HFFc6 (cell line): Measurements from ENCODE around the gene UVRAG. TPM values are rescaled to one million over a fixed set of nuclear protein-coding genes. Genes with fewer than 3 reads are reported as not detected.

ENCODE experiments used
- DNase-seq: peaks from one replicate; pipeline ENCODE4 v3.0.0-alpha.2; 2018
- H3K27ac Mint-ChIP-seq: 2 replicates; pipeline ENCODE4 v1.8.0; 2020; ENCODE audit warnings: mild to moderate bottlenecking, mixed read lengths
- H3K27me3 Mint-ChIP-seq: 2 replicates; pipeline ENCODE4 v1.8.0; 2021; ENCODE audit warnings: mild to moderate bottlenecking, moderate library complexity, mixed read lengths; ENCODE audit not compliant: insufficient read depth
- H3K36me3 Mint-ChIP-seq: 2 replicates; pipeline ENCODE4 v1.8.0; 2021; ENCODE audit warnings: low read depth, mixed read lengths
- H3K4me1 Mint-ChIP-seq: 2 replicates; pipeline ENCODE4 v1.8.0; 2020; ENCODE audit warnings: low read depth, mixed read lengths
- H3K4me3 Mint-ChIP-seq: 2 replicates; pipeline ENCODE4 v1.8.0; 2020; ENCODE audit warnings: mild to moderate bottlenecking, moderate library complexity, mixed read lengths
- H3K9me3 Mint-ChIP-seq: 2 replicates; pipeline ENCODE4 v1.8.0; 2020; ENCODE audit warnings: mild to moderate bottlenecking, mixed read lengths
- long read RNA-seq: library from polyadenylated mRNA; unstranded; transcript quantifications from one replicate; pipeline ENCODE4 v2.0.0, GENCODE V29; 2019
- total RNA-seq, 6 experiments: library from RNA; stranded (reverse); fragmentation: NEBNext Ultra II Directional; extraction: Animal tissue kit (Norgen Biotek cat#: 25700); gene quantifications; 2 replicates in 1 of 6; 3 replicates in 5 of 6; pipeline ENCODE4 v1.2.3, GENCODE V29; 2021
- TF ChIP-seq, protein P1 (sequence below): fragments of 200-600 bp; sonication (generic); IDR thresholded peaks from 2 replicates; pipeline ENCODE4 v1.5.0; 2021; ENCODE audit warnings: antibody characterized with exemption, mild to moderate bottlenecking

The UVRAG gene
- total RNA-seq: 10 to 100 TPM in 4 of 6 experiments, 1 to 10 TPM in 2; 9.4 to 12.9 (median 10.7) TPM
- long read RNA-seq, full-length matches to known transcripts: 6 of 15 reads
- long read RNA-seq, partial matches to known transcripts: 3 of 15 reads
- long read RNA-seq, other reads (novel, unspliced or antisense): 6 of 15 reads

DNA sequence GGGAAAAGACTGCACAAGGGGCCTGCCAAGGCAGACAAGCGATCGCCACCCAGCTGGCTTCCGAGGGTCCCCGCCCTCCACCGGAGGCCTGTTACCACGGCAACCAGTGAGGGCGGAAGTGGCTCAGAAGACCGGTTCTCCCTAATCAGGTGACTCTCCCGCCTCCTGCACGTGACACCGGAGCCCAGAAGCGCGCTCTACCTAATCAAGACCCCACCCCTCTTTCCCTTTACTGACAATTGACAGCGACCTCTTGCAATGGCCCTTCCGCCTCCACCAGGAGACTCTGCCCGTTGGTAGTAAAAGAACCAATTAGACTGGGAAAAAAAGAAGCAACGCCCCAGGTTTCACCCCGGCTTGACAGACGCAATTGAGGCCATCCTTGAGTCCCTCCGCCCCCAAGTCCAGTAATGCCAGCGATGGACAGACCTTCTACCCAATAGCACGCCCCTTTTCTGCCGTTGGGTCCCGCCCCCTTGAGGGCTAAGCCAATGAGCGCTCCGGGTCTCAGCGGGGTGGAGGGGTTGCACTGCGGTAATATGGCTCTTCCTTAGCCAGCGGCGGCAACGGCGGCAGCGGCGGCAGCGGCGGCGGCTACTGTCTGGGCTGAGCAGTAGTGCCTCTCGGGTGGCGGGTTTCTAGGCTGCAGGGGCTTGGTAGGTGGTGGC is at the start of gene UVRAG:
UVRAG (plus strand) TSS at position 534 of the 668 bp plus-strand sequence. CDS start 198 bp downstream, outside the sequence.
- TF ChIP-seq, protein P1, sequence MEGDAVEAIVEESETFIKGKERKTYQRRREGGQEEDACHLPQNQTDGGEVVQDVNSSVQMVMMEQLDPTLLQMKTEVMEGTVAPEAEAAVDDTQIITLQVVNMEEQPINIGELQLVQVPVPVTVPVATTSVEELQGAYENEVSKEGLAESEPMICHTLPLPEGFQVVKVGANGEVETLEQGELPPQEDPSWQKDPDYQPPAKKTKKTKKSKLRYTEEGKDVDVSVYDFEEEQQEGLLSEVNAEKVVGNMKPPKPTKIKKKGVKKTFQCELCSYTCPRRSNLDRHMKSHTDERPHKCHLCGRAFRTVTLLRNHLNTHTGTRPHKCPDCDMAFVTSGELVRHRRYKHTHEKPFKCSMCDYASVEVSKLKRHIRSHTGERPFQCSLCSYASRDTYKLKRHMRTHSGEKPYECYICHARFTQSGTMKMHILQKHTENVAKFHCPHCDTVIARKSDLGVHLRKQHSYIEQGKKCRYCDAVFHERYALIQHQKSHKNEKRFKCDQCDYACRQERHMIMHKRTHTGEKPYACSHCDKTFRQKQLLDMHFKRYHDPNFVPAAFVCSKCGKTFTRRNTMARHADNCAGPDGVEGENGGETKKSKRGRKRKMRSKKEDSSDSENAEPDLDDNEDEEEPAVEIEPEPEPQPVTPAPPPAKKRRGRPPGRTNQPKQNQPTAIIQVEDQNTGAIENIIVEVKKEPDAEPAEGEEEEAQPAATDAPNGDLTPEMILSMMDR: peak; percentile 37
- DNase-seq: peak; percentile 100
- Mint-ChIP-seq H3K36me3 (no peaks in the 10 kb centered on the region), H3K27ac (peak within 1 kb of the TSS; percentile 92), H3K4me1 (peaks cover 26% of the 10 kb centered on the region), H3K9me3 (no peaks in the 10 kb centered on the region), H3K27me3 (peaks cover 1% of the 10 kb centered on the region; the same call in 1 of the 2 replicates), H3K4me3 (no peak within 1 kb of the TSS)

DNA sequence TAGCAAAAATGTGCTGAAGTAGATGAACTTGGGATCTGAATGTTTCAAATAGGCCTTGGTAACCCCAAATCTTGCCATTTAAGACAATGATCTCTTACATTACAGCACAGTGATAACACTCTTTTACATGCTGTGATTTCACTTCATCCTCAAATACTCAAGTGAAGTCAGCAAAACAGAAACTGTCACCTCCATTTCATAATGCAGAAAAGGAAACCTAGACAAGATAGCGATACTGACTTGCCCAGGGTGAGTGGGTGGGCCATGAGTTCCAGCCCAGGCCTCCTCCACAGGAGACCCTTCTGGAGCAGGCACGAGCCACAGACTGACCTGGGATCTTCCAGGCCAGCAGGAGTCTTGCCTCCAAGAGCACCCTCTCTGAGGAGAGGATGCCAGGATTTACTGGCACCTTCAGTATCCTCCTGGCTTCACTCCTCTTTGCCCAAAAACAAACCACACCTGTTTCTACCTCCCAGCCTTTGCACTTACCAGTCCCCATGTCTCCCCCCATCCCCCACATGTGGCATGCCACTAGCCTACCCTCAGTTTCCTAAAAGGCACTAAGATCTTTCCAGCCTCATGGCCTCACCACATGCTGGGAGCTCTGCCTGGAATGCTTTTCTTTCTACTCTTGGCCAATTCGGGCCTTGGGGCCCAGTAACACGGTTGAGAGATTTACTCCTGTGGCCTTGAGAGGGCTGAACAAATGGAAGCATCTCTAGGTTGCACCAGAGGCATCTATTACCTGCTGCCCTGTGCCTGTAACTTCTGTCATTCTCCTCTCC is 48.4 kb upstream of the UVRAG start:
- DNase-seq: no peak
- H3K9me3 Mint-ChIP-seq: no peaks in the 10 kb centered on the region
- no peak overlapping the region for H3K4me3 Mint-ChIP-seq
- peaks cover 12% of the 10 kb centered on the region for H3K4me1 Mint-ChIP-seq
- TF ChIP-seq, protein P1: no peak
- H3K27me3 Mint-ChIP-seq: peaks cover 43% of the 10 kb centered on the region
- H3K36me3 Mint-ChIP-seq: no peaks in the 10 kb centered on the region
- H3K27ac Mint-ChIP-seq: no peak overlapping the region

DNA sequence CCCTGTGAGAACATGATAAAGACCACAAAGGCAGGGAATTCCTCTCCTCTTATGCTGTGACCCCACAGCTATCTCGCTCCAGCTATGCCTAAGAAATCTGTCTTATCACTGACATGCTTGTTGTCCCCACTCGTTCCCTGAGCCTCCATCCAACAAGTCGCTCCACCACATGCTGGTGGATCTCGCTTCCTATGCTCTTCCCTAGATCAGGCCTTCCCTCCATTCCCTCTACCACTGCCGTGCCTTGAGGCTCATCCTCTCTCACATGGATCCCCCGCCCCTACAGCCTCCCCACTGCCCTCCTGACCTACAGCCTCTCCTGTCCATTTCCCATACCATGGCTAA is 47.8 kb upstream of the UVRAG start:
- TF ChIP-seq, protein P1: no peak
- H3K4me1 Mint-ChIP-seq: peaks cover 16% of the 10 kb centered on the region
- H3K9me3 Mint-ChIP-seq: no peaks in the 10 kb centered on the region
- H3K4me3 Mint-ChIP-seq: no peak overlapping the region
- no peaks in the 10 kb centered on the region for H3K36me3 Mint-ChIP-seq
- H3K27ac Mint-ChIP-seq: no peak overlapping the region
- peaks cover 45% of the 10 kb centered on the region for H3K27me3 Mint-ChIP-seq
- DNase-seq: no peak

DNA sequence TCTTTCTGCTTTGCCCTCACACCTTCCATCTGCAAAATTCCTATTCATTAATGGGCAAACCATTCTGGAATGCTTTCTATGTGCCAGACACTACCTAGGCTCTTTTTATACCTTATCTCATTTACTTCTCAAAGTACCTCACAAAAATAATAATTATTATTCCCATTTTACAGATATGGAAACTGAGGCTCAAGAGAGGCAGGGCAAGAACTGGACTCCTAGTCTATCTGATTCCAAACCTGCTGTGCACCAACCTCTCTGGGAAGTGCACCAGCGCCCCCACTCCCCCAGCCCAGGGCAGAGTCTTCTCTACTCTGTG is 47.3 kb upstream of the UVRAG start:
- Mint-ChIP-seq H3K9me3 (no peaks in the 10 kb centered on the region), H3K4me1 (peaks cover 20% of the 10 kb centered on the region), H3K4me3 (no peak overlapping the region), H3K27ac (no peak overlapping the region), H3K27me3 (peaks cover 47% of the 10 kb centered on the region), H3K36me3 (no peaks in the 10 kb centered on the region)
- TF ChIP-seq, protein P1: no peak
- DNase-seq: no peak

DNA sequence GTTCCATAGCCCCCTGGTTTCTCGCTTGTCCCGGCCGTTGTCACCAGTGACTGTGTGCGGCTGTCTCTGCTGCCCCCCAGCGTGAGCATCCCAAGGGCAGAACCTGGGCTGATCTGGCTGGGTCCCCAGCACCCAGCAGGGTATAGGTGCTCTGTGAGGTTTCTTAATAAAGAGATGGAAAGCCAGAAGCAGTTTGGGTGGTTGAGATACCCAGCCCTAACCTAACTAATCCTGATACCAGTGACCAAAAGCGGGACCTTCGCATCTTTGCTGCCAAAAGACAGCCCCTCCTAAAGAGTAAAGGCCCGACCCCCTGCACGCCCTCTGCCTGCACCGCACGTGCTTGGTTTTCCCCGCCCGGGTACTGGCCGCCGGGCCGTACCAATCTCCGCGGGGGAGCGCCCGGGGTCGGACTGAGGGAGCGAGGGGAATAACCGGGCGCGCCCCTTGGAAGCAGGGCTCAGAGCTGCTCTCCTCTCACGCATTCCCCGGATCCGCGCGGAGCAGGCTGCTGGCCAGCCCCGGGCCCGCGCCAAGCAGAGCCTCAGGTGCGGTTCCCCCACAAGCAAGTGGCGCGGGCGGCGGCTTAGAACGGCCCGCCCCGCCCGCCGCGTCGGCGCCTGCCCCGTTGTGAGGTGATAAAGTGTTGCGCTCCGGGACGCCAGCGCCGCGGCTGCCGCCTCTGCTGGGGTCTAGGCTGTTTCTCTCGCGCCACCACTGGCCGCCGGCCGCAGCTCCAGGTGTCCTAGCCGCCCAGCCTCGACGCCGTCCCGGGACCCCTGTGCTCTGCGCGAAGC is 46.7 kb upstream of the UVRAG start, which contains the start of gene DGAT2:
DGAT2 (plus strand) TSS at position 667 of the 797 bp plus-strand sequence. CDS start 214 bp downstream, outside the sequence.
- peak within 1 kb of the TSS; percentile 24; the same call in 1 of the 2 replicates for H3K4me3 Mint-ChIP-seq
- H3K27me3 Mint-ChIP-seq: peaks cover 47% of the 10 kb centered on the region
- DNase-seq: no peak
- no peak within 1 kb of the TSS for H3K27ac Mint-ChIP-seq
- peaks cover 20% of the 10 kb centered on the region for H3K4me1 Mint-ChIP-seq
- H3K9me3 Mint-ChIP-seq: no peaks in the 10 kb centered on the region
- H3K36me3 Mint-ChIP-seq: no peaks in the 10 kb centered on the region
- TF ChIP-seq, protein P1: no peak; the same call in 1 of the 2 replicates
